HG03159 (cell line): ENCODE results near the gene RBM7.
A peak's percentile ranks its signal among the peaks of the same experiment; 100 is the strongest.

Source experiments
- ATAC-seq: cut with Tn5 transposase; IDR thresholded peaks from one replicate; pipeline ENCODE4 v1.9.1; 2021; ENCODE audit warnings: mild to moderate bottlenecking, moderate library complexity; ENCODE audit not compliant: unreplicated experiment

The RBM7 gene

GRCh38 chr11:114400216-114400914, at the start of gene RBM7, which contains the start of gene C11orf71:
Gene RBM7 (plus strand): TSS chr11:114400666. CDS start chr11:114400672, 6 bp downstream.
Gene C11orf71 (minus strand): TSS chr11:114400511. CDS start chr11:114400331, 180 bp downstream.
- peak; percentile 95 for ATAC-seq

GRCh38 chr11:114353443-114353842, 47.0 kb upstream of the RBM7 start:
- ATAC-seq = no peak

- ATAC-seq = no peak
Measured at GRCh38 chr11:114354076-114354475, 46.4 kb upstream of the RBM7 start.

- ATAC-seq = no peak
Measured at GRCh38 chr11:114358716-114359115, 41.8 kb upstream of the RBM7 start.

- ATAC-seq = no peak
Measured at GRCh38 chr11:114359342-114359741, 41.1 kb upstream of the RBM7 start.

- no peak for ATAC-seq
Measured at GRCh38 chr11:114362326-114362725, 38.1 kb upstream of the RBM7 start.

- ATAC-seq = no peak
Measured at GRCh38 chr11:114362958-114363357, 37.5 kb upstream of the RBM7 start.

- ATAC-seq = no peak
Measured at GRCh38 chr11:114366331-114367243, 33.9 kb upstream of the RBM7 start.

GRCh38 chr11:114367244-114367957, 33.1 kb upstream of the RBM7 start:
- no peak for ATAC-seq

GRCh38 chr11:114368918-114369680, 31.4 kb upstream of the RBM7 start:
- no peak for ATAC-seq

- ATAC-seq = no peak
Measured at GRCh38 chr11:114375052-114375451, 25.4 kb upstream of the RBM7 start.

GRCh38 chr11:114377612-114378267, 22.7 kb upstream of the RBM7 start:
- ATAC-seq = no peak

- no peak for ATAC-seq
Measured at GRCh38 chr11:114379394-114380069, 20.9 kb upstream of the RBM7 start.

- no peak for ATAC-seq
Measured at GRCh38 chr11:114382509-114382908, 18.0 kb upstream of the RBM7 start.

GRCh38 chr11:114384487-114384886, 16.0 kb upstream of the RBM7 start:
- ATAC-seq = no peak

GRCh38 chr11:114386131-114386530, 14.3 kb upstream of the RBM7 start:
- ATAC-seq = no peak

- no peak for ATAC-seq
Measured at GRCh38 chr11:114386545-114386944, 13.9 kb upstream of the RBM7 start.

GRCh38 chr11:114392735-114393667, 7.5 kb upstream of the RBM7 start:
- no peak for ATAC-seq
